Right atrium auricular region (tissue), 2 donors: ENCODE results near the gene SLCO2A1. TPM values are rescaled to one million over a fixed set of nuclear protein-coding genes. Genes with fewer than 3 reads are reported as not detected.

Experiments
- DNase-seq: peaks from one replicate; pipeline ENCODE4 v3.0.0-alpha.2; 2019; ENCODE audit warnings: low spot score
- H3K27ac ChIP-seq, 2 donors: fragments of 200-600 bp; sonication (generic); 1 replicate in 1 of 2; 2 replicates in 1 of 2; pipeline ENCODE4 v1.5.1; 2016 to 2019
- H3K27me3 ChIP-seq, 2 donors: fragments of 200-600 bp; sonication (generic); one replicate each; pipeline versions ENCODE4 v1.5.1 to v1.6.0; 2017 to 2019
- H3K36me3 ChIP-seq: fragments of 200-600 bp; sonication (generic); one replicate; pipeline ENCODE4 v1.5.1; 2016
- H3K4me1 ChIP-seq, 2 donors: fragments of 200-600 bp; sonication (generic); one replicate each; pipeline versions ENCODE4 v1.5.1 to v1.6.0; 2017 to 2019
- H3K4me3 ChIP-seq, 2 donors: fragments of 200-600 bp; sonication (generic); 1 replicate in 1 of 2; 2 replicates in 1 of 2; pipeline ENCODE4 v1.5.1; 2017 to 2019; ENCODE audit warnings: mild to moderate bottlenecking in 1 of 2, moderate library complexity in 1 of 2
- H3K9me3 ChIP-seq, 2 donors: fragments of 200-600 bp; sonication (generic); one replicate each; pipeline ENCODE4 v1.5.1; 2019
- total RNA-seq, 2 donors: library from RNA; depleted of rRNA; stranded (reverse); fragments of >200 nt; gene quantifications; one replicate each; pipeline ENCODE4 v1.1.0, GENCODE V29; 2016
- TF ChIP-seq, protein P1 (sequence below), 2 donors: fragments of 200-600 bp; sonication (generic); IDR thresholded peaks; one replicate each; pipeline ENCODE4 v1.5.1; 2019; ENCODE audit warnings: antibody characterized with exemption in 2 of 2

Gene SLCO2A1
- total RNA-seq, 2 donors from 2014 or later, result 15.1 to 36.4 TPM

DNA sequence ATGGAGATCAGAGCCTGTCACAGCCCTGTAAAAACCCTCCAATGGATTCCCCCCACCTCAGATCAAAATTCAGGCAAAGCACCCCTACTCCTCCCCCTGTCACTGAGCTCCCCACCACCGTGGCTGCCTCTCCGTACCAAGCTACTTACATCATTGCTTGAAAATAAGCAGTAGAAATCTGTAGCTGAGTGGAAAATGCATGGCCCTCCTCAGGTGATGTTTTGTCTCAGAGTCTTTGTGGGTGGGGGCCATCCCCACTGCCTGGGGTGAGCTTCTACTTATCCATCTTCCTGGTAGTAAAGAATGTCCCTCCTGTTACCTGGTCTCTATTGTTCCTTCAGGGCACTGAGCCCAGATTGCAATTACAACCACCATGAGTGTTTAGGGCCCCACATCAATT is 34.5 kb downstream of the SLCO2A1 start:
- no peaks in the 10 kb centered on the region for H3K27me3 ChIP-seq
- DNase-seq, result peak; percentile 49
- no peaks in the 10 kb centered on the region for H3K36me3 ChIP-seq
- no peak overlapping the region for H3K4me3 ChIP-seq
- TF ChIP-seq, protein P1, sequence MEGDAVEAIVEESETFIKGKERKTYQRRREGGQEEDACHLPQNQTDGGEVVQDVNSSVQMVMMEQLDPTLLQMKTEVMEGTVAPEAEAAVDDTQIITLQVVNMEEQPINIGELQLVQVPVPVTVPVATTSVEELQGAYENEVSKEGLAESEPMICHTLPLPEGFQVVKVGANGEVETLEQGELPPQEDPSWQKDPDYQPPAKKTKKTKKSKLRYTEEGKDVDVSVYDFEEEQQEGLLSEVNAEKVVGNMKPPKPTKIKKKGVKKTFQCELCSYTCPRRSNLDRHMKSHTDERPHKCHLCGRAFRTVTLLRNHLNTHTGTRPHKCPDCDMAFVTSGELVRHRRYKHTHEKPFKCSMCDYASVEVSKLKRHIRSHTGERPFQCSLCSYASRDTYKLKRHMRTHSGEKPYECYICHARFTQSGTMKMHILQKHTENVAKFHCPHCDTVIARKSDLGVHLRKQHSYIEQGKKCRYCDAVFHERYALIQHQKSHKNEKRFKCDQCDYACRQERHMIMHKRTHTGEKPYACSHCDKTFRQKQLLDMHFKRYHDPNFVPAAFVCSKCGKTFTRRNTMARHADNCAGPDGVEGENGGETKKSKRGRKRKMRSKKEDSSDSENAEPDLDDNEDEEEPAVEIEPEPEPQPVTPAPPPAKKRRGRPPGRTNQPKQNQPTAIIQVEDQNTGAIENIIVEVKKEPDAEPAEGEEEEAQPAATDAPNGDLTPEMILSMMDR (IDR thresholded peaks at IDR 0.05), result no peak
- peaks cover 0 to 23% of the 10 kb centered on the region in 2 donors for H3K4me1 ChIP-seq
- no peak overlapping the region for H3K27ac ChIP-seq
- H3K9me3 ChIP-seq, result no peaks in the 10 kb centered on the region

DNA sequence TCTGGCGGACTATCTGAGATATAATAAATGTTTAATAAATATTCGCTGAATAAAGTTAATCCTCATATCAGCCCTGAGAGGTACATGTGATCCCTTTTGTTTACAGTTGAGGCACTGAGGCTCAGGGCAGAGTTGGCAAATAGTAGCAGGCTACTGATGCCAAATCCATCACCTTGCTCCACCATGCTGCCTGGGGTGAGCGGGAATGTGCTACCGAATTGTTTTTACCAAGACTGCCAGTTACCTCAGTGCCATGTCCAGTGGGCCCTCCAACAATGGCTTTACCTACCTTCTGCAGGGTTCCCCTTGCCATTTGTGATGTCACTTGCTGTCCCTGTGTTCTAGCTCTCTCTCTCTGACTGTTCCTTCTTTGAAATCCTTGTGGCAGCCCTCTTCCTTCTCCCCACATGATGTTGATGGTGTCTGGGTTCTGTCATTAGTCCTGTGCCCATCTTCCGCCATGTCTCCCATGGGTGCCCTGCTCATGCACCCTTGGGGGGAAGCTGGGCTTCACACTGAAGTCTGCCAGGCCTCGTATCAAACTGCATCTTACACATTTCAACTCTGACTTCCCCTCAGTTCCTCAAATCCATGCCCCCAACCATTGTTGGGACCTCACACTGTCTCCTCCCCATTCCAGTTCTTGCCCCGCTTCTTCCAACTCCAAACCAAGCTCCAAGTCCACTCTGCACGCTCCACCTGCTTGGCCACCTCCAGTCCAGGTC is 35.4 kb downstream of the SLCO2A1 start:
- TF ChIP-seq, protein P1 (IDR thresholded peaks at IDR 0.05), result no peak
- no peak overlapping the region for H3K4me3 ChIP-seq
- H3K36me3 ChIP-seq, result no peaks in the 10 kb centered on the region
- H3K27ac ChIP-seq, result no peak overlapping the region
- no peaks in the 10 kb centered on the region for H3K27me3 ChIP-seq
- H3K9me3 ChIP-seq, result no peaks in the 10 kb centered on the region
- DNase-seq, result peak; percentile 47
- H3K4me1 ChIP-seq, result peaks cover 0 to 23% of the 10 kb centered on the region in 2 donors

DNA sequence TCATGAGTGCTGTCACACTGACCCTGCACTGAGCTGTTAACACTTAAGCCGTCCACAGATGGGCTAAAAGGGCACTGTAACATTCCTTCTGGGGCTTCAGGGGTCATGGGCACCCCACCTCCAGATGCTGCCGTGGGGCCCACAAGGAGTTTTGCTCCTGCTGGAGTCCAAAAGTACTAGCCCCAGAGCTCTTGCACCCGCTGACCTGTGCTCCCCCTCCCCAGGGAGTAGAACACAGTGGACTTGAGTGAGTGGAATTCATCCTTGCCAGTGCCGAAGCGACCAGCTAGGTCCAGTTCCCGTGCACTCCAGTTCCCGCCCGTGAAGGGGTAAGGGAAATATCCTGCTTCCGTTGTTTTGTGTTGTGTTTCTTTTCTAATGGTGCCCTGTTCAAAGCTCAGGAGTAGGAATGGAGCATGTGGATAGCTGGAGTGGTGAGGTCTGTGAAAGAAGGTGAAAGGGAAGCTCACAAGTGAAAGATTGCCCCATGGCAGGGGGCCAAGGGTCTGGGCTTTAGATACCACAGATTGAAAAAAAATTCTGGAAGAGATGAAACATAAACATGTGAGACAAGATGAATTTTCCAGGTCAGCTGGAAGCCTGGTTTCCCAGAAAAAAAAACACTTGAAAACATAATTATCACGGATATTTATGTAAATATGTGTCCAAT is 36.6 kb downstream of the SLCO2A1 start:
- no peak overlapping the region for H3K4me3 ChIP-seq
- H3K27me3 ChIP-seq, result no peaks in the 10 kb centered on the region
- TF ChIP-seq, protein P1 (IDR thresholded peaks at IDR 0.05), result no peak
- no peaks in the 10 kb centered on the region for H3K36me3 ChIP-seq
- no peaks in the 10 kb centered on the region for H3K9me3 ChIP-seq
- H3K27ac ChIP-seq, result no peak overlapping the region
- peak; percentile 54 for DNase-seq
- H3K4me1 ChIP-seq, result peaks cover 0 to 23% of the 10 kb centered on the region in 2 donors

DNA sequence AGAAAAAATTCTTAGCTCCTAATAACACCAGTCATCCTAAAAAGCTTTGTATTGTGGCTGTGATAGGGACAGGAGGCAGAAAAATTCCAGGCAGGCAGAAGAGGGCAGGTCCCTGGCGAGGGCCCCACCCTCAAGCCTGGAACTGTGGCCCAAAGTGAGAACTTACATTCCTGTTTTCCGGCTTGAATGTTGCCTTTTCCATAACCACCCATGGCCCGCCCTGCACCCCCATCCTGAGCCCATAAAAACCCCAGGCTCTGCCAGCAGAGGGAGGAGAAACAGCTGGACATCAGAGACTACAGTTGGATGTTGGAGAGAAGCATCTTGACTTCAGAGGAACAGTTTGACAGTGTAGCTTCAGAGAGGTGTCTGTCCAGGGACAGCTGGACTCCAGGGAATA is 37.3 kb downstream of the SLCO2A1 start:
- Histone ChIP-seq H3K4me1 (peaks cover 0 to 23% of the 10 kb centered on the region in 2 donors), H3K27me3 (no peaks in the 10 kb centered on the region), H3K4me3 (no peak overlapping the region), H3K27ac (no peak overlapping the region), H3K36me3 (no peaks in the 10 kb centered on the region), H3K9me3 (no peaks in the 10 kb centered on the region)
- TF ChIP-seq, protein P1 (IDR thresholded peaks at IDR 0.05), result no peak
- peak; percentile 58 for DNase-seq

DNA sequence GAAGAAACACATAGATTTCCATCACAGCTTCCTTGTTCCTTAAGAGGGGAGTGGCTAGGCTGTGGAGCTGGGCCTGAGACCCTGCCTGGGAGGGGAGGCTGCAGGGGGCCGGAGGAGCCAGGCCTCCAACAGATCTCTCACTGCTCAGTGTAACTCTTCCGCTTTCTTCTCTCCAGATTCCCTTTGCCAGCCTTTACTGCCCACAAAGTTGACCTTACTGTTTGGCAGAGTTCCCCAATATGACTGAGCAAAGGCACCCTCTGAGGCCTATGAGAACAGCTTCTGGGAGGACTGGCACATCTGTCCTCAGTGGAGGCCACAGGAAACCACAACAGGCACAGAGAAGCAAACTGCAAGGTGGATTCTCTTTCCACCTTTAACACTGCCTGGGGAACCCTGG is 38.1 kb downstream of the SLCO2A1 start:
- no peaks in the 10 kb centered on the region for H3K27me3 ChIP-seq
- TF ChIP-seq, protein P1 (IDR thresholded peaks at IDR 0.05), result no peak
- no peaks in the 10 kb centered on the region for H3K9me3 ChIP-seq
- H3K4me3 ChIP-seq, result no peak overlapping the region
- peaks cover 0 to 23% of the 10 kb centered on the region in 2 donors for H3K4me1 ChIP-seq
- no peak overlapping the region for H3K27ac ChIP-seq
- DNase-seq, result peak; percentile 40
- no peaks in the 10 kb centered on the region for H3K36me3 ChIP-seq
